ENCODE results near the gene HIPK4.

The HIPK4 gene

DNA sequence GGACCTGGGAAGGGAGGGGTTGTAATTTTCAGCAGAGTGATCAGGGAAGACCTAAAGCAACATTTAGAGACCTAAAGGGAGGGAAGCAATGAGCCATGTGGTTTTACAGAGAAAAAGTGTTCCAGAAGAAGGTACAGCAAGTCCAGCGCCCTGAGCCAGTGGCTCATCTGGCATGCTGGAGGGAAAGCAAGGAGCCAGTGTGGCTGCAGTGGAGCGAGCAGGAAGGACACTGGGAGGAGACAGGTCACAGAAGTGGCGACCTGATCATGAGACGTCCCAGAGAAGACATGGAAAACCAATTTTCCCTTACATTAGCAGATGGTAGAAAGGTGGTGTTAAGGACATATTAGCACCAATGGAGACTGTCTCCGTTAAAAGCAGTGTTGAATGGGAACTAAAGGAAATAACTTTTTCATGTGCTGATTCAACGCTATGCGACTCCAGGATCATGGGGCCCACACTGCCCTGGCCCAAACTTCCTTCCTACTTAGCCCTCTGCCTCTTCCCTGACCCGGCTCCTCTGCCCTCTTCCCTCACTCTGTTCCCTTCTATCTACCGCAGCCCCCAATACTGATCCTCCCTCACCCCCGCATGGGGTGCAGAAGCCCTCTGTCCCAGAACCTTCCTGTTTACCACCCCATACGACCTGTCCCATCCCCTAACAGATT, 47.2 kb downstream of the HIPK4 start:
- FAIRE-seq (no peak), DNase-seq (ENCODE audit: insufficient read length, low spot score) (no peak)
- TF ChIP-seq, protein P1, sequence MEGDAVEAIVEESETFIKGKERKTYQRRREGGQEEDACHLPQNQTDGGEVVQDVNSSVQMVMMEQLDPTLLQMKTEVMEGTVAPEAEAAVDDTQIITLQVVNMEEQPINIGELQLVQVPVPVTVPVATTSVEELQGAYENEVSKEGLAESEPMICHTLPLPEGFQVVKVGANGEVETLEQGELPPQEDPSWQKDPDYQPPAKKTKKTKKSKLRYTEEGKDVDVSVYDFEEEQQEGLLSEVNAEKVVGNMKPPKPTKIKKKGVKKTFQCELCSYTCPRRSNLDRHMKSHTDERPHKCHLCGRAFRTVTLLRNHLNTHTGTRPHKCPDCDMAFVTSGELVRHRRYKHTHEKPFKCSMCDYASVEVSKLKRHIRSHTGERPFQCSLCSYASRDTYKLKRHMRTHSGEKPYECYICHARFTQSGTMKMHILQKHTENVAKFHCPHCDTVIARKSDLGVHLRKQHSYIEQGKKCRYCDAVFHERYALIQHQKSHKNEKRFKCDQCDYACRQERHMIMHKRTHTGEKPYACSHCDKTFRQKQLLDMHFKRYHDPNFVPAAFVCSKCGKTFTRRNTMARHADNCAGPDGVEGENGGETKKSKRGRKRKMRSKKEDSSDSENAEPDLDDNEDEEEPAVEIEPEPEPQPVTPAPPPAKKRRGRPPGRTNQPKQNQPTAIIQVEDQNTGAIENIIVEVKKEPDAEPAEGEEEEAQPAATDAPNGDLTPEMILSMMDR (IDR thresholded peaks at IDR 0.05; ENCODE audit: insufficient read depth, missing control alignments), result no peak

DNA sequence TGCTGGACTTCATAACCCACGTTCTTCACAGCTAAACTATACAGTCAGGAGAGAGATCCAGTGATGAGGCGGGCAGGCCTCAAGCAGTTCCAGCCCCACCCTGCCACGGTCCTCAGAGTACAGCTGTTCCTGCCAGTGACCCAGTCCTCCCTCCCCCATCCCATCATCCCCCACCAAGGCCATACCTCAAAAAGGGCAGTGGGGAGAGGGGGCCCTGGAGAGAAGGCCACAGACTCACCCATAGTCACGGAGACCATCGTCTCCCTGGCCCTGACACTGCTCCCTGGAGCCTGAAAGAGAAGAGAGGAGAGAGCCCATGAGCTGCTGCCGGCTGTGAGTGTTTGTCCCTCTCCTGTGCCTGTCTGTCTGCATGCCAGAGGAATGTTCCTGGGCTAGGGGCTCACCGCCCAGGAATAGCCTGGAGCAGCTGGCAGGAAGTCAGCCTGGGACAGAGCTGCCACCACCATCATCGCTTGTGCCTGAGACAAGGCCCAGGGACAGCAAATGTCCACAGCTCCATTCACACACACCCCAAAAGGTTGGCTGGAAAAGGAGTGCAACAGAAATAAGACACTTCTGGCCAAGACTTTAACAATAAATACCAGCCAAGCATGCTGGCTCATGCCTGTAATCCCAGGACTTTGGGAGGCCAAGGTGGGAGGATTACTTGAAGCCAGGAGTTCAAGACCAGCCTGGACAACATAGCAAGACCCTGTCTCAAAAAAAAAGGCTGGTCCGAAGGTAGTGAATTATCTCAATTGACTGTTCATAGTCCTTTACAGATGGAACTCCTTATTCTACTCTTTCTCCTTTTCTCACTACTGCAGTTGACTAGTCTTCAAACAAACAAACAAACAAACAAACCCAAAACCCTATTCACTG, 48.1 kb downstream of the HIPK4 start:
- TF ChIP-seq, protein P1 (IDR thresholded peaks at IDR 0.05; ENCODE audit: insufficient read depth, missing control alignments), result no peak
- FAIRE-seq (no peak), DNase-seq (ENCODE audit: insufficient read length, low spot score) (no peak)

DNA sequence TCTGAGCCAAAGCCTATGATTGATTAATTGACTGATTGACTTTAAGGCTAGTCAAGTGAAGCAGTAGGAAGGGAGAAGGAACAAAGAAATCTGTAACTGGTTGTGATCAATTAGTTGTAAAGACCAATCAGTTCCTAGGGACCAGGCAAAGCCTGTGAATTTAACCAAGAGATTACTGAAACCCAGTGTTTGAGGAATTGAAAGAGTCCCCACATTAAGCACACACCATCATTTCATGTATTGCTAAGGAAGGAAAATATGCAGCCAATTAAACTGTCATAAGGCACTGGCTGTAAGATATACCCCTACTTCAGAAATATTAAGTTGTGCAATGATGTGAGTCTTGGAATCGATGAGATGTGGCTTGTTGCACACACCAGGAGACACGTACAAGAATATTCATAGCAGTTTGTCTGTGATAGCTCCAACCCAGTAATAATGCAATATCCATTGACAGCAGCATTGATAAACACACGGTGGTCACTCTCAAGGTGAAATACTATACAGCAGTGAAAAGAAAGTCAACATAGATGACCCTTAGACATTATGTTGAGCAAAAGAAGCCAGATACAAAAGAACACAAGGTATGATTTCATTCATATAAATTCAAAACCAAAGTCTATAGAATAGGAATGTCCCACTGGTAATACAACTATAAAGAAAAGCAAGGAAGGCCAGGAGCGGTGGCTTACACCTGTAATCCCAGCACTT, 50.8 kb downstream of the HIPK4 start:
- FAIRE-seq (no peak), DNase-seq (ENCODE audit: insufficient read length, low spot score) (no peak)
- TF ChIP-seq, protein P1 (IDR thresholded peaks at IDR 0.05; ENCODE audit: insufficient read depth, missing control alignments), result no peak

DNA sequence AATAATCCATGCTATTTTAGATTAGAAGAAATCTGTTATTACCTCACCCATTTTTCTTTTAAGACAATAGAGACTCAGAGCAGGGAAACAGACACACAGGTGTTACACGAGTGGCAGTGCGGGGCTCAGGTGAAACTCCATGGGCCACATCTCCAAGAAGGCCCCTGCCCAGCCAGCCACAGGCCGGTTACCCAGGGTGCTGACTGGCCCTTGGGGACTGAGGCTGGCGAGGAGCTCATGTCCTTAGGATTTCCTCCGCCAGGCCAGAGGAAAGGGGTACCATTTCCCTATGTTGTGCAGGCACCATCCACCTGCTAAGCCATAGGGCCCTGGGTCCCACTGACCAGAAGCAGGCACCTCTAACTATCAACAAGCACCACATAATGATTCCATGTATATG, 52.4 kb downstream of the HIPK4 start:
- FAIRE-seq (no peak), DNase-seq (ENCODE audit: insufficient read length, low spot score) (no peak)
- TF ChIP-seq, protein P1 (IDR thresholded peaks at IDR 0.05; ENCODE audit: insufficient read depth, missing control alignments), result no peak

DNA sequence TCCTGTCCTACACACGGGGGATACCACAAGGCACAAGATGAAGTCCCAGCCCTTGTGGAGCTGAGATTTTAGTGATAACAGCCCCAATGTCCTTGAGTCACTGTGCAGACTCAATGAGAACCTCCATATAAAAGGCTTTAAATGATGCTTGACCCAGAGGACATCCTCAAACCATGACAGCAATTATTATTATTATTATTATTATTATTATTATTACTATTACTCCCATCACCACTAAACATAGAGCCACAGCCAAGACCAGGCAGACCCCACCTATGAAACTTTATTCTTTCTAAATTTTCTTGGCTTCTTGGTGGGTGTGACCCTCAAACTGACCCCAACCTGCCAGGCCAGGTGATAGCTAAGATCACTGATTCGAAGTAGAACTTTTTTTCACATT, 52.9 kb downstream of the HIPK4 start:
- TF ChIP-seq, protein P1 (IDR thresholded peaks at IDR 0.05; ENCODE audit: insufficient read depth, missing control alignments), result no peak
- no peak for DNase-seq (ENCODE audit: insufficient read length, low spot score)
- no peak for FAIRE-seq

DNA sequence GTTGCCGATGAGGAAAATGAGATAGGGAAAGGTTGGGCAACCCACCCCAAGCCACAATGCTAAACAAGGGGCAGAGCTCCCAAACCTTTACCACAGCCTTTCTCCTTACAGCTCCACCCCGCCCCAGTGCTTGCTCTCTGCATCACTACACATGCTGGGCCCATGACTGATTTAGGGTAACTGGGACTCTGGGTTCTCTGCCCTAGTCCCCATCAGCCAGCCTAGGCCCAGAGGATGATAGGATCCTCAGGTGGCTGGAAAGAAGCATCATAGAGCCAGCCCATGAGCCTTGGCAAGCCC, 53.4 kb downstream of the HIPK4 start:
- TF ChIP-seq, protein P1 (IDR thresholded peaks at IDR 0.05; ENCODE audit: insufficient read depth, missing control alignments), result no peak
- DNase-seq (ENCODE audit: insufficient read length, low spot score) (no peak), FAIRE-seq (no peak)

Data from D721Med (cell line).